K562 (cell line): Measurements from ENCODE around the gene KCTD21. TPM values are rescaled to one million over a fixed set of nuclear protein-coding genes. Genes with fewer than 3 reads are reported as not detected.

Experiments used
- GTF2E2 ChIP-seq: fragments of 200-800 bp; sonication (Bioruptor generic); IDR thresholded peaks from 2 replicates; pipeline ENCODE4 v1.6.1; 2016; ENCODE audit warnings: missing genetic modification characterization, missing compliant biosample characterization
- HNRNPH1 ChIP-seq: fragments of 200-400 bp; formaldehyde crosslinking; optimal IDR thresholded peaks from 2 replicates; pipeline ENCODE3; 2017; ENCODE audit warnings: low read depth, mild to moderate bottlenecking, low read length, moderate library complexity
- MTA1 ChIP-seq: fragments of 450-650 bp; IDR thresholded peaks from 2 replicates; pipeline ENCODE4 v1.6.1; 2017; ENCODE audit warnings: borderline replicate concordance
- NCOR1 ChIP-seq: fragments of 450-650 bp; IDR thresholded peaks from 2 replicates; pipeline ENCODE4 v1.6.1; 2016; ENCODE audit warnings: mild to moderate bottlenecking, moderate library complexity
- NEUROD1 ChIP-seq: fragments of 150-350 bp; IDR thresholded peaks from 2 replicates; pipeline ENCODE4 v1.6.1; 2014; ENCODE audit warnings: borderline replicate concordance, low read length, low read depth; ENCODE audit not compliant: partially characterized antibody
- PREB ChIP-seq: sonication (generic); formaldehyde crosslinking; IDR thresholded peaks from 2 replicates; pipeline ENCODE4 v1.8.1; 2023; ENCODE audit warnings: mild to moderate bottlenecking, missing genetic modification reagents
- PTBP1 ChIP-seq: fragments of 200-400 bp; formaldehyde crosslinking; IDR thresholded peaks from 2 replicates; pipeline ENCODE4 v1.6.1; 2017; ENCODE audit warnings: low read depth, low read length
- SIN3B ChIP-seq: fragments of 450-650 bp; IDR thresholded peaks from 2 replicates; pipeline ENCODE4 v1.6.1; 2017; ENCODE audit warnings: low read depth, mild to moderate bottlenecking, moderate library complexity
- SP1 ChIP-seq: sonication (generic); formaldehyde crosslinking; IDR thresholded peaks from 2 replicates; pipeline ENCODE4 v1.8.1; 2022; ENCODE audit warnings: mild to moderate bottlenecking, missing genetic modification reagents
- TFE3 ChIP-seq: fragments of 450-650 bp; formaldehyde crosslinking; IDR thresholded peaks from 2 replicates; pipeline ENCODE4 v1.4.0; 2020; ENCODE audit warnings: mild to moderate bottlenecking, mixed read lengths
- ZC3H11A ChIP-seq: IDR thresholded peaks from 2 replicates; pipeline ENCODE4 v1.6.1; 2012; ENCODE audit warnings: low read depth, low read length, improper control_type of control experiment
- ZFP91 ChIP-seq: sonication (generic); formaldehyde crosslinking; IDR thresholded peaks from 2 replicates; pipeline ENCODE4 v1.8.0; 2022; ENCODE audit warnings: mild to moderate bottlenecking, missing genetic modification reagents
- ZNF232 ChIP-seq: sonication (generic); formaldehyde crosslinking; IDR thresholded peaks from 2 replicates; pipeline ENCODE4 v1.8.0; 2022; ENCODE audit warnings: mild to moderate bottlenecking, missing genetic modification reagents
- ZNF384 ChIP-seq: IDR thresholded peaks from 2 replicates; pipeline ENCODE4 v1.6.1; 2012; ENCODE audit warnings: low read depth, low read length, improper control_type of control experiment
- ZNF512 ChIP-seq: IDR thresholded peaks from 2 replicates; pipeline ENCODE4 v1.6.1; 2016; ENCODE audit warnings: missing genetic modification characterization, missing compliant biosample characterization
- ZNF592 ChIP-seq: fragments of 450-650 bp; IDR thresholded peaks from 2 replicates; pipeline ENCODE4 v1.6.1; 2017; ENCODE audit warnings: antibody characterized with exemption, mild to moderate bottlenecking
- polyA plus RNA-seq, 8 experiments: library from polyadenylated mRNA; depleted of rRNA in 4 of 8; stranded (reverse) in 5 of 8; unstranded in 3 of 8; fragments of >200 nt; fragmentation: Nextera tagmentation in 2 of 8; fragmentation: Illumina TruSeq in 1 of 8; extraction: Ambion mirVana in 2 of 8; extraction: Trizol in 1 of 8; gene quantifications; 2 replicates each; pipeline versions ENCODE4 v1.2.1 to v1.2.3, GENCODE V29; 2011 to 2014; ENCODE audit warnings: inconsistent platforms in 1 of 8, missing spikeins in 1 of 8
- total RNA-seq, 7 experiments: library from RNA; depleted of rRNA in 6 of 7; stranded (reverse); fragments of >200 nt in 6 of 7; fragmentation: Illumina TruSeq in 2 of 7; extraction: Trizol in 2 of 7; gene quantifications; 2 replicates each; pipeline versions ENCODE4 v1.2.1 to v1.2.3, GENCODE V29; 2011 to 2021; ENCODE audit warnings: low replicate concordance in 1 of 7

The KCTD21 gene
- total and polyA plus RNA-seq, 9 of the 15 experiments (the other 6 are each of a cell fraction or from before 2014, with no cell fraction given), result 0.34 to 5.4 (median 1.9) TPM

- TF ChIP-seq ZNF512 (tag), result no peak
- no peak for TF ChIP-seq HNRNPH1
- 0 out of 2 replicates have a peak, but pooled peaks have one; percentile 52 for TF ChIP-seq PREB
- no peak for TF ChIP-seq TFE3 (CRISPR knock-in tag)
- TF ChIP-seq NEUROD1, result peak; percentile 15
- peak; percentile 65 for TF ChIP-seq ZNF592
- no peak for TF ChIP-seq ZFP91 (CRISPR knock-in tag)
- peak; percentile 65 for TF ChIP-seq ZNF384
- TF ChIP-seq MTA1, result no peak
- peak; percentile 85 for TF ChIP-seq SP1 (CRISPR knock-in tag)
- no peak for TF ChIP-seq PTBP1
- peak; percentile 43; the same call in 1 of the 2 replicates for TF ChIP-seq SIN3B
- 0 out of 2 replicates have a peak, but pooled peaks have one; percentile 61 for TF ChIP-seq ZNF232 (CRISPR knock-in tag)
- peak; percentile 49; the same call in 1 of the 2 replicates for TF ChIP-seq NCOR1
- no peak for TF ChIP-seq ZC3H11A
- no peak; the same call in 1 of the 2 replicates for TF ChIP-seq GTF2E2 (tag)
Observed at GRCh38 chr11:78139422-78140391, 48.7 kb downstream of the KCTD21 start, which contains the start of gene ALG8 (continued).
